Endothelial cell of umbilical vein (primary cell): ENCODE measurements around the gene LDLRAD4. TPM values are rescaled to one million over a fixed set of nuclear protein-coding genes. Genes with fewer than 3 reads are reported as not detected.

Experiments used
- BruUV-seq: library from RNA; stranded (reverse); fragments of 400-500 nt; replicated peaks from 2 replicates; lab custom pipeline; 2021; lab: Mats Ljungman, UMichigan
- CTCF ChIA-PET: fragments of 300-600, 350-600 bp; sonication (Branson Sonifier 250); formaldehyde crosslinking; loops from one replicate; lab custom pipeline; 2021; ENCODE audit warnings: antibody characterized with exemption, inconsistent platforms; lab: Charles Lee
- POLR2A ChIA-PET: fragments of 300-600, 350-600 bp; sonication (Branson Sonifier 250); formaldehyde crosslinking; loops from one replicate; lab custom pipeline; 2021; ENCODE audit warnings: antibody characterized with exemption, inconsistent platforms; lab: Charles Lee
- DNase-seq: peaks from one replicate; pipeline ENCODE4 v3.0.0-alpha.2; 2011; ENCODE audit warnings: low read depth, low spot score
- FAIRE-seq: peaks from 2 replicates; lab custom pipeline; 2011; peaks lifted over from hg19 to GRCh38; lab: Jason Lieb, UNC
- H2AFZ ChIP-seq: 2 replicates; pipeline ENCODE4 v1.6.0; 2012; ENCODE audit warnings: low read depth, low read length, control low read depth, inconsistent platforms
- H3K27ac ChIP-seq: 2 replicates; pipeline ENCODE4 v1.5.1; 2011; ENCODE audit warnings: low read depth, mild to moderate bottlenecking, control low read depth, low read length, moderate library complexity; ENCODE audit not compliant: insufficient read depth
- H3K27me3 ChIP-seq, 2 experiments: 2 replicates each; pipeline versions ENCODE4 v1.6.0 to v1.6.1; 2011; ENCODE audit warnings: low read length in 2 of 2, mixed read lengths in 1 of 2; ENCODE audit not compliant: control insufficient read depth in 2 of 2, insufficient read depth in 2 of 2
- H3K36me3 ChIP-seq, 2 experiments: 2 replicates in 1 of 2; 3 replicates in 1 of 2; pipeline ENCODE4 v1.5.1; 2011; ENCODE audit warnings: low read length in 2 of 2, mild to moderate bottlenecking in 1 of 2, moderate library complexity in 1 of 2; ENCODE audit not compliant: control insufficient read depth in 2 of 2, insufficient read depth in 2 of 2; ENCODE audit errors: extremely low read depth in 1 of 2
- H3K4me1 ChIP-seq: 3 replicates; pipeline ENCODE4 v1.5.1; 2011; ENCODE audit warnings: mild to moderate bottlenecking, low read length; ENCODE audit not compliant: control insufficient read depth, insufficient read depth; ENCODE audit errors: extremely low read depth
- H3K4me2 ChIP-seq: 2 replicates; pipeline ENCODE4 v1.6.1; 2011; ENCODE audit warnings: low read length, control low read depth, mixed read lengths; ENCODE audit not compliant: insufficient read depth
- H3K4me3 ChIP-seq, 3 experiments: fragments of 200-600 bp in 1 of 3; sonication (generic), shearing (Covaris generic) in 1 of 3; replicated peaks in 1 of 3; 2 replicates each; pipeline ENCODE4 v1.5.1; 2011 to 2016; ENCODE audit warnings: control low read depth in 3 of 3, low read length in 3 of 3, mild to moderate bottlenecking in 2 of 3, inconsistent platforms in 1 of 3, low read depth in 1 of 3, moderate library complexity in 1 of 3; ENCODE audit not compliant: insufficient read depth in 1 of 3
- H3K79me2 ChIP-seq: 2 replicates; pipeline ENCODE4 v1.6.0; 2012; ENCODE audit warnings: low read length, inconsistent platforms; ENCODE audit not compliant: control insufficient read depth, insufficient read depth
- H3K9ac ChIP-seq: replicated peaks from 2 replicates; pipeline ENCODE3; 2011; ENCODE audit warnings: low read length, control low read depth; ENCODE audit not compliant: insufficient read depth; ENCODE audit errors: extremely low read depth
- H3K9me1 ChIP-seq: replicated peaks from 3 replicates; pipeline ENCODE4 v1.6.0; 2011; ENCODE audit warnings: mild to moderate bottlenecking, low read length; ENCODE audit not compliant: control insufficient read depth, insufficient read depth; ENCODE audit errors: extremely low read depth
- H3K9me3 ChIP-seq: replicated peaks from 2 replicates; pipeline ENCODE4 v1.5.1; 2012; ENCODE audit warnings: low read length, inconsistent platforms; ENCODE audit not compliant: control insufficient read depth, insufficient read depth
- H4K20me1 ChIP-seq: replicated peaks from 2 replicates; pipeline ENCODE3; 2011; ENCODE audit warnings: mild to moderate bottlenecking, low read length; ENCODE audit not compliant: control insufficient read depth, insufficient read depth; ENCODE audit errors: extremely low read depth
- CTCF ChIP-seq, 2 donors: IDR thresholded peaks; 1 replicate in 1 of 2; 2 replicates in 1 of 2; pipeline ENCODE4 v1.5.1; 2011; ENCODE audit warnings: low read length in 2 of 2, mild to moderate bottlenecking in 2 of 2, moderate library complexity in 2 of 2, control low read depth in 1 of 2, inconsistent platforms in 1 of 2, low read depth in 1 of 2; ENCODE audit not compliant: insufficient read depth in 1 of 2; ENCODE audit errors: extremely low read depth in 1 of 2
- EZH2 ChIP-seq: IDR thresholded peaks from 2 replicates; pipeline ENCODE4 v1.6.1; 2012; ENCODE audit warnings: borderline replicate concordance, low read depth, mild to moderate bottlenecking, moderate library complexity, low read length, inconsistent platforms; ENCODE audit not compliant: severe bottlenecking
- FOS ChIP-seq: IDR thresholded peaks from 2 replicates; pipeline ENCODE4 v1.6.1; 2011; ENCODE audit warnings: mild to moderate bottlenecking, low read length, moderate library complexity, borderline replicate concordance; ENCODE audit not compliant: insufficient read depth
- GATA2 ChIP-seq: IDR thresholded peaks from 2 replicates; pipeline ENCODE4 v1.7.0; 2011; ENCODE audit warnings: low read depth, mild to moderate bottlenecking, moderate library complexity, mixed read lengths, low read length; ENCODE audit not compliant: insufficient read length, insufficient read depth
- JUN ChIP-seq: IDR thresholded peaks from 2 replicates; pipeline ENCODE4 v1.6.1; 2011; ENCODE audit warnings: borderline replicate concordance, low read depth; ENCODE audit not compliant: insufficient read length, insufficient read depth
- MAX ChIP-seq: IDR thresholded peaks from 2 replicates; pipeline ENCODE4 v1.6.1; 2011; ENCODE audit not compliant: insufficient read depth, insufficient read length
- MYC ChIP-seq: IDR thresholded peaks from one replicate; pipeline ENCODE4 v1.6.1; 2011; ENCODE audit warnings: mild to moderate bottlenecking, low read depth, low read length
- POLR2A ChIP-seq: IDR thresholded peaks from 2 replicates; pipeline ENCODE4 v1.6.1; 2012; ENCODE audit warnings: low read depth, mild to moderate bottlenecking, control low read depth, low read length
- POLR2AphosphoS5 ChIP-seq: IDR thresholded peaks from 2 replicates; pipeline ENCODE4 v1.6.1; 2012; ENCODE audit warnings: low read depth, mild to moderate bottlenecking, control low read depth, low read length, moderate library complexity; ENCODE audit not compliant: insufficient read depth
- dilution Hi-C: fragments of 300-500 bp; cut with MboI; formaldehyde crosslinking; loops from one replicate; pipeline ENCODE4 v1.15.0; 2019; ENCODE audit warnings: low sequenced_read_pairs; ENCODE audit not compliant: extremely low pct_ligation_motif_present
- intact Hi-C: fragments of 100-400 bp; cut with micrococcal nuclease; formaldehyde crosslinking; loops from one replicate; pipeline ENCODE4 v1.10.0; 2022
- polyA plus RNA-seq, 4 experiments: library from polyadenylated mRNA; depleted of rRNA in 3 of 4; stranded (reverse) in 3 of 4; unstranded in 1 of 4; fragments of >200 nt; gene quantifications; 2 replicates each; pipeline versions ENCODE4 v1.2.1 to v1.2.3, GENCODE V29; 2011 to 2012; ENCODE audit warnings: missing spikeins in 1 of 4
- total RNA-seq: library from RNA; stranded (reverse); gene quantifications from 2 replicates; pipeline ENCODE4 v1.2.3, GENCODE V29; 2021

Gene LDLRAD4
- total and polyA plus RNA-seq, 2 donors (not counting 3 experiments of a cell fraction or from before 2014, with no cell fraction given), result 5.2 to 6.5 TPM

GRCh38 chr18:13202571-13202970 lies 16.0 kb upstream of the LDLRAD4 start:
- Histone ChIP-seq H3K9me1 (no peaks in the 10 kb centered on the region), H3K36me3 (no peaks in the 10 kb centered on the region), H4K20me1 (no peaks in the 10 kb centered on the region), H3K79me2 (no peaks in the 10 kb centered on the region), H3K27ac (no peak overlapping the region), H3K4me2 (no peak overlapping the region), H3K9me3 (peaks cover 2% of the 10 kb centered on the region), H3K4me1 (no peaks in the 10 kb centered on the region), H3K4me3 (no peak overlapping the region), H3K27me3 (peaks cover 1 to 7% of the 10 kb centered on the region in 2 experiments), H2AFZ (no peak overlapping the region), H3K9ac (no peak overlapping the region)
- FAIRE-seq (no peak), DNase-seq (no peak)
- ChIA-PET CTCF (interaction anchor here (1.0 to 1.2 kb wide), 2 partner anchors 13 to 225 kb away, joined by 3 read pairs; no protein-coding TSS in a partner anchor), POLR2A (no interaction called here)
- BruUV-seq, result no TSS peak
- no peak for TF ChIP-seq POLR2AphosphoS5
- no peak for TF ChIP-seq CTCF (IDR thresholded peaks at IDR 0.05; ENCODE audit: extremely low read depth in 1 of 2, insufficient read depth in 1 of 2, low read depth in 1 of 2, low read length in 2 of 2)
- no peak for TF ChIP-seq EZH2
- TF ChIP-seq GATA2, result no peak
- no peak for TF ChIP-seq JUN
- no peak for TF ChIP-seq MYC
- TF ChIP-seq POLR2A, result no peak
- TF ChIP-seq MAX, result no peak
- no peak for TF ChIP-seq FOS
- intact Hi-C loops (no loop called here), dilution Hi-C loops (no loop called here)
